Activated CD4-positive, alpha-beta memory T cell treated with anti-CD3 and anti-CD28 coated beads, Interleukin-2, amount 10 ng/mL, durations not matched to agents 7 days and 5 days (primary cell): ENCODE data around the gene ASB1. TPM values are rescaled to one million over a fixed set of nuclear protein-coding genes. Genes with fewer than 3 reads are reported as not detected.

Source experiments
- CTCF ChIA-PET: fragments of 350-600 bp; sonication (Branson Sonifier 250); formaldehyde crosslinking; loops from one replicate; lab custom pipeline; 2021; ENCODE audit warnings: antibody characterized with exemption, inconsistent platforms; lab: Charles Lee
- POLR2A ChIA-PET: fragments of 350-600 bp; sonication (Branson Sonifier 250); formaldehyde crosslinking; loops from one replicate; lab custom pipeline; 2021; ENCODE audit warnings: antibody characterized with exemption; lab: Charles Lee
- DNase-seq: peaks from one replicate; pipeline ENCODE4 v3.0.0-alpha.2; 2020
- H3K27ac Mint-ChIP-seq: one replicate; pipeline ENCODE4 v1.8.0; 2021; ENCODE audit warnings: mild to moderate bottlenecking, mixed read lengths
- H3K27me3 Mint-ChIP-seq: one replicate; pipeline ENCODE4 v1.8.0; 2021; ENCODE audit warnings: mixed read lengths
- H3K36me3 Mint-ChIP-seq: one replicate; pipeline ENCODE4 v1.8.0; 2021; ENCODE audit warnings: low read depth, mixed read lengths
- H3K4me1 Mint-ChIP-seq: one replicate; pipeline ENCODE4 v1.8.0; 2021; ENCODE audit warnings: mixed read lengths
- H3K4me3 Mint-ChIP-seq: one replicate; pipeline ENCODE4 v1.8.0; 2021; ENCODE audit warnings: mild to moderate bottlenecking, mixed read lengths
- H3K9me3 Mint-ChIP-seq: one replicate; pipeline ENCODE4 v1.8.0; 2021; ENCODE audit warnings: mixed read lengths
- total RNA-seq, 2 experiments: library from RNA; stranded (reverse); gene quantifications; one replicate each; pipeline ENCODE4 v1.2.3, GENCODE V29; 2021

The ASB1 gene
- total RNA-seq, 2 experiments from 2014 or later = 27.9 to 31.3 TPM

DNA sequence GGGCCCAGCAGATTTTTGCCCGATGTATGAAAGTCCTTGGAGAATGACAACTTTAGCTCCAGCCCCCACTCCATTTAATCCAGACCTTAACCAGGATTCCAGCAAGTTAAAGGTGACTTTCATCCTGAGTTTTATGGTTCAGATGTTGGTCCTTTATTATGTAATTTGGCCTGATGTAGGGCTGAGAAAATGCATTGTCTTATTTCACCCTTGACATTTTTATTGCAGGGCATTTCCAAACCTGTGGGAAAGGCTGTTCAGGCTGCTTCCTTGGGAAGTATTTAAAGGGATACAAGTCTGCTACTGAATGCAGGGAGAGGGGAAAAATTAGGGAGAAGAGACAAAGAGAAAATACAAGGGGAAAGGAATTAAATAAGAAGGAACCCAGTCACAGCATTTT is 48.8 kb downstream of the ASB1 start:
- Mint-ChIP-seq H3K27me3 (peaks cover 14% of the 10 kb centered on the region), H3K4me3 (no peak overlapping the region), H3K9me3 (peaks cover 27% of the 10 kb centered on the region), H3K4me1 (peaks cover 2% of the 10 kb centered on the region), H3K36me3 (peaks cover 13% of the 10 kb centered on the region), H3K27ac (no peak overlapping the region)
- ChIA-PET POLR2A (no interaction called here), CTCF (no interaction called here)
- no peak for DNase-seq

DNA sequence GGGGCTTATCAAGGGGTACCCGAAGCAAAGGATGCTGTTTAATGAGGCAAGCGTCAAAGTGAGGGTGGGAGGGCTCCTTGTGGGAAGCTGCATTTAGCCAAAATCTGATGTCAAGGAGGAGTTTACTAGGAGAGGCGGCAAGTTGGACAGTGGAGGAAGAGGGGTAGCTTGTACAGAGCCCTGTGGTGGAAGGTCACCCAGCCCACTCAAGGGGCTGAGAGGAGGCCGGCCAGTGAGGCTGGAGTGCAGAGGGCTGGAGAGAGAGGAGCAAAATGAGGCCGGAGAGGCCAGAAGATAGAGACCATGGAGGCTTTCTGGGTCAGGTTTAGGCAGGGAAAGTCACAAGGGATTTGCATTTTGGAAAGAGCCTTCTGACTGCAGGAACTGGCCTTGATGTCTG is 49.5 kb downstream of the ASB1 start:
- Mint-ChIP-seq H3K27me3 (peaks cover 14% of the 10 kb centered on the region), H3K4me1 (peaks cover 2% of the 10 kb centered on the region), H3K9me3 (peaks cover 28% of the 10 kb centered on the region), H3K4me3 (no peak overlapping the region), H3K27ac (no peak overlapping the region), H3K36me3 (peaks cover 13% of the 10 kb centered on the region)
- ChIA-PET POLR2A (no interaction called here), CTCF (interaction anchor here (0.6 kb wide), 1 partner anchor 139 kb away, joined by 4 read pairs; no protein-coding TSS in a partner anchor)
- DNase-seq = no peak

DNA sequence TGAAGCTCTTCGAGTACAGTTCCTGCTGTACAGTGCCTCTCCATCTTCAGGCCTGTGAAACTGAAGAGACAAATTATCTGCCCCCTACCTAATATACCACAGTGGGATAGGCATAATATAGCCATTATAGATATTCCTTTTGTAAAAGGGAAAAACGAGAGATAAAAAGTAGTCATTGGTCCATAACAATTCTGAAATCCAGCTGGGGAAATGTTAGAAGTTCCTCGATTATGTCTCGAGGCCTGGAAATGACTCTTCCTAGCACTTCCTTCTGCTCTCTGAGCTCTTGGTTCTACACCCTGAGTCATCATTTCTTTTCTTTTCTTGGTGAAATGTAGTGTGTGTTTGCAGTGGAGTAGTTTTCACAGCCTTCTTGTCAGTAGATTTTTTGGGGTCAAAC is 51.5 kb downstream of the ASB1 start:
- peaks cover 17% of the 10 kb centered on the region for H3K9me3 Mint-ChIP-seq
- ChIA-PET POLR2A (no interaction called here), CTCF (no interaction called here)
- peaks cover 8% of the 10 kb centered on the region for H3K27me3 Mint-ChIP-seq
- no peaks in the 10 kb centered on the region for H3K4me1 Mint-ChIP-seq
- DNase-seq = no peak
- H3K4me3 Mint-ChIP-seq = no peak overlapping the region
- H3K36me3 Mint-ChIP-seq = peaks cover 4% of the 10 kb centered on the region
- H3K27ac Mint-ChIP-seq = no peak overlapping the region

DNA sequence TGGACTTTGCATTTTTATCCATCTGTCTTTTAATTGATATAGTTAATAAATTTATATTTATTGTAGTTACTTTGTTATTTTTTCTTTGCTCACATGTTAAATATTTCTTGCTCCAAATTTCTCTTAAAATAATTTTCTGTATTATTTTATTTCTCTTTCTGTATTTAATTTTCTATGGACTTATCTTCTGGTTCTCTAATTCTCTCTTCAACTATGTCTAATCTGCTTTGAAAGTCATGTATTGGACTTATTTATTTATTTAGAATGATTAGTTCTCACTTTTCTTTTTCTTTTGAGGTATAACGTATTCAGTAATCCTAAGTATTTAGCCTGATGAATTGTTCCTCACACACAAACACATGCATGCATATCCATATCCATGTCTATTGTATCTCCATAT is 53.1 kb downstream of the ASB1 start:
- ChIA-PET POLR2A (no interaction called here), CTCF (no interaction called here)
- Mint-ChIP-seq H3K9me3 (peaks cover 9% of the 10 kb centered on the region), H3K27me3 (peaks cover 2% of the 10 kb centered on the region), H3K4me1 (no peaks in the 10 kb centered on the region), H3K4me3 (no peak overlapping the region), H3K27ac (no peak overlapping the region), H3K36me3 (no peaks in the 10 kb centered on the region)
- DNase-seq = no peak

DNA sequence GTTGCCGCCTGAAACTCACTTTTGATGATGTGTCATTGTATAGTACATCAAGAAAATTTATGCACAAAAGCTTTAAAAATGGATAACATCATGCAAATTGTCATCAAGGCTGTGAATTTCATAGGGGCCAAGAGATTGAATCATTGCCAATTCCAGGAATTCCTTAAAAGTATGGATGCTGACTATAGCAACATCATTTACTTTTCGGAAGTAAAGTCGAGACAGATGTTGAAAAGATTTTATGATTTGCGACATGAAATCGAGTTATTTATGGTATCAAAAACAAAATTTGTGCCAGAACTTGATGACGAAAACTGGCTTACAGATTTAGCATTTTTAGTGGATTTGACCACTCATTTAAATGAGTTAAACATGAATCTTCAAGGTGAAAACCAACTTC is 56.3 kb downstream of the ASB1 start:
- no peaks in the 10 kb centered on the region for H3K36me3 Mint-ChIP-seq
- peaks cover 2% of the 10 kb centered on the region for H3K27me3 Mint-ChIP-seq
- CTCF ChIA-PET = no interaction called here
- no peak for DNase-seq
- POLR2A ChIA-PET = no interaction called here
- no peak overlapping the region for H3K4me3 Mint-ChIP-seq
- H3K9me3 Mint-ChIP-seq = peaks cover 5% of the 10 kb centered on the region
- H3K4me1 Mint-ChIP-seq = no peaks in the 10 kb centered on the region
- no peak overlapping the region for H3K27ac Mint-ChIP-seq

DNA sequence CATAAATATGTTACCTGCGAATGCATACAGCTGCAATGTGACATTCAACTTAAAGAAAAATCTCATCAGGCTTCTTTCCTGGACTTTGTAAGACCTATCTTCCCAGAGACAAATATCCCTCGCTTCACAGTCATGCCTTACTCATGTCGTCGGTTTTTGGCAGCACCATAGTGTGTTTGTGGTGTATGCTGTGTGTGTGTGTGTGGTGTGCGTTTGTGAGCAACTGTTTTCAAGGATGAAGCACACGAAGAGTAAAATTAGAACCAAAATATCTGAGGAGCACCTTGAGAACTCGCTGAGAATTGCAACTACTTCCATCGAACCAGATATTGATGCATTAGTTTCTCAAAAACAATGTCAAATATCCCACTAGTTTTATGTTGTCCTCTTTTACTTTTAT is 56.9 kb downstream of the ASB1 start:
- H3K27ac Mint-ChIP-seq = no peak overlapping the region
- ChIA-PET CTCF (no interaction called here), POLR2A (no interaction called here)
- H3K27me3 Mint-ChIP-seq = peaks cover 2% of the 10 kb centered on the region
- H3K36me3 Mint-ChIP-seq = no peaks in the 10 kb centered on the region
- peaks cover 5% of the 10 kb centered on the region for H3K9me3 Mint-ChIP-seq
- no peak for DNase-seq
- no peak overlapping the region for H3K4me3 Mint-ChIP-seq
- no peaks in the 10 kb centered on the region for H3K4me1 Mint-ChIP-seq

DNA sequence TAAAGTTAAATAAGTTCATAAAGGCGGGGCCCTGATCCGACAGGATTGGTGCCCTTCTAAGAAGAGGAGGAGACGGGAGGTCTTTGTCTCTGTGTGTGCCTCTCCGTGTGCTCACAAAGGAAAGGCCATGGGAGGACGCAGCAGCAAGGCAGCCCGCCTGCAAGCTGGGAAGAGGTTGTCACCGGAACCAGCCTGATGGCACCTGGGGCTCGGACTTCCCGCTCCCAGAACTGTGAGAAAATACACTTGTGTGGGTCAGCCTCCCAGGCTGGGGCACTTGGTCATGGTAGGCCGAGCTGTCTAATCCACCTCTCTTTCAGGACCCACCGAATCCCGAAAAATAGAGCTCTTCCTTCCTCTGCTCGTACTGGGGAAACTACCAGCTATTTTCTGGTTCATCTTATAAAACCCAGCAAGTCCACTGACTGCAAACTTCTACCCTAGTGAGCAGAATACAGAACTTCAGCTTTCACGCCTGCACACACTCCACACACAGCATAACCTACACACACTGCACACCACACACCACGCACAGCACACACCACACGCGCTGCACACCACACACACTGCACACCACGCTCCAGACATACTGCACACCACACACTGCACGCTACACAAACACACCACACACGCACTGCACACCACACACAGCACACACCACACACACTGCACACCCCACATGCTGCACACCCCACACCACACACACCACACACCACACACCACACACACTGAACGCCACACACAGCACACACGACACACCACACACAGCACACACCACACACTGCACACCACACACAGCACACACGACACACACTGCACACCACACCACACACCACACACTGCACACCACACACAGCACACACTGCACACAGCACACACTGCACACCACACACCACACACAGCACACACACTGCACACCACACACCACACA is 58.1 kb downstream of the ASB1 start:
- ChIA-PET CTCF (no interaction called here), POLR2A (no interaction called here)
- Mint-ChIP-seq H3K4me1 (no peaks in the 10 kb centered on the region), H3K36me3 (no peaks in the 10 kb centered on the region), H3K9me3 (peaks cover 5% of the 10 kb centered on the region), H3K27me3 (peaks cover 2% of the 10 kb centered on the region), H3K4me3 (no peak overlapping the region), H3K27ac (no peak overlapping the region)
- DNase-seq = no peak

DNA sequence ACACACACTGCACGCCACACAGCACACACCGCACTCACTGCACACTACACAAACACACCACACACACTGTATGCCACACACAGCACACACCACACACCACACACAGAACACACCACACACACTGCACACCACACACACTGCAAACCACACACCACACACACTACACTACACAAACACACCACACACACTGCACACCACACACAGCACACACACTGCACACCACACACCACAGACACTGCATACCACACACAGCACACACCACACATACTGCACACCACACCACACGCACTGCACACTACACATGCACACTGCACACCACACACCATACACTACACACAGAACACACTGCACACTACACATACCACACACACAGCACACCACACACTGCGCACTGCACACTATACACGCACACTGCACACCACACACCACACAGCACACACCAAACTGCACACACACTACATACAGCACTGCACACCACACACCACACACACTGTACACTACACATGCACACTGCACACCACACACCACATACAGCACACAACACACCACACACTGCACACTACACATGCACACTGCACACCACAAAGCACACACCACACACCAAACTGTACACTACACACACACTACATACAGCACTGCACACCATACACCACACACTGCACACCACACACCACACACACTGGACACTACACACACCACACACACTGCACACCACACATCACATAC is 59.6 kb downstream of the ASB1 start:
- no peaks in the 10 kb centered on the region for H3K9me3 Mint-ChIP-seq
- no peaks in the 10 kb centered on the region for H3K27me3 Mint-ChIP-seq
- no peaks in the 10 kb centered on the region for H3K4me1 Mint-ChIP-seq
- DNase-seq = no peak
- no peak overlapping the region for H3K27ac Mint-ChIP-seq
- POLR2A ChIA-PET = no interaction called here
- no peaks in the 10 kb centered on the region for H3K36me3 Mint-ChIP-seq
- H3K4me3 Mint-ChIP-seq = no peak overlapping the region
- CTCF ChIA-PET = no interaction called here

DNA sequence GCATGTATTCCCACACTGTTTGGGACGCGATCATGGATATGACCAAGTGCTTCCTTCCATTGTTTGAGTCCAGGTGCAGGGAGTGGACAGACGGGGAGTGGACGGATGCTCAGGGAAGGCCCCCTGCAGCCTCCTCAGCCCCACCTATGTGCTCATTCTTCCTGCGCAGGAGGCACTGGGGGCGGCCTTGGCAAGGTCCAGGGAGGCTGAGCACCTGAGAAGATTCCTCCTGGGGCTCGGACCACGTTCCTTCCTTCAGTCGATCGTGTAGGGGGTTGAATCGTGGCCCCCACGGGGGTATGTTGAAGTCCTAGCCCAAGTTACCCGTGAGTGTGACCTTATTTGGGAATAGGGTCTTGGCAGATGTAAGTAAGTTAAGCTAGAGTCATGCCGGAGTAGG is 60.4 kb downstream of the ASB1 start:
- H3K4me3 Mint-ChIP-seq = no peak overlapping the region
- no peaks in the 10 kb centered on the region for H3K36me3 Mint-ChIP-seq
- peaks cover 4% of the 10 kb centered on the region for H3K27me3 Mint-ChIP-seq
- ChIA-PET CTCF (no interaction called here), POLR2A (no interaction called here)
- no peak for DNase-seq
- H3K4me1 Mint-ChIP-seq = no peaks in the 10 kb centered on the region
- no peaks in the 10 kb centered on the region for H3K9me3 Mint-ChIP-seq
- H3K27ac Mint-ChIP-seq = no peak overlapping the region

DNA sequence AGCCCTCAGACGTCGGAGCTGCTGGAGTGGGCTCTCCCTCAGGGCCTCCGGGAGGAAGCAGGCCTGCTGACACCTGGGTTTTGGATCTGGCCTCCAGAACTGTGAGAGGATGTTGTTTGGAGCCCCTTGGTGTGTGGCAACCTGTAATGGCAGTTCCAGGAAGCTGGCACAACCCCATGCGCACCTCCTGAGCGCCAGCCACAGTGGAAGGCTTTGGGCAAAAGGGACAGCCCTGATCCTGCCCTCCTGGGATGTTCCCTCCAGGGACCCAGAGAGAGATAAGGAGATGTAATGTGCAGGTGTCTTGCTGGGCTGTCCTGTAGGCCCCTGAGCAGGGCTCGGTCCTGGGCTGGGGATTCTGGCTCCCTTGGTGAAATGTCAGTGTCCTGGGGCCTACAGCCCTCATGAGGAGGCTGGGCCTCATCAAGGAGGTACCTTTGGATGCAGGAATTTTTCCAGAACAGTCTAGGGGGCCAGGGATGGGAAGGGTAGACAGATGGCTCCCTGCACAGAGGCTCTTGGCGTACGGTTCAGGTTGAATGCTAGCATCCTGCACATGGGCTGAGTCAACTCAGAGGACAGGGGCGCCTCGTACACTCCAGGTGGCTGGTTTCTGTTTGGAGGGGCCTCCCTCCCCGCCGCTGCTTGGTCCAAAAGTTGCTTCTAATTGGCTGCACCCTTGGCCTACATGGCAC is 61.1 kb downstream of the ASB1 start:
- Mint-ChIP-seq H3K27ac (no peak overlapping the region), H3K4me1 (peaks cover 4% of the 10 kb centered on the region), H3K4me3 (no peak overlapping the region), H3K9me3 (no peaks in the 10 kb centered on the region), H3K27me3 (peaks cover 5% of the 10 kb centered on the region), H3K36me3 (no peaks in the 10 kb centered on the region)
- ChIA-PET POLR2A (no interaction called here), CTCF (no interaction called here)
- no peak for DNase-seq

DNA sequence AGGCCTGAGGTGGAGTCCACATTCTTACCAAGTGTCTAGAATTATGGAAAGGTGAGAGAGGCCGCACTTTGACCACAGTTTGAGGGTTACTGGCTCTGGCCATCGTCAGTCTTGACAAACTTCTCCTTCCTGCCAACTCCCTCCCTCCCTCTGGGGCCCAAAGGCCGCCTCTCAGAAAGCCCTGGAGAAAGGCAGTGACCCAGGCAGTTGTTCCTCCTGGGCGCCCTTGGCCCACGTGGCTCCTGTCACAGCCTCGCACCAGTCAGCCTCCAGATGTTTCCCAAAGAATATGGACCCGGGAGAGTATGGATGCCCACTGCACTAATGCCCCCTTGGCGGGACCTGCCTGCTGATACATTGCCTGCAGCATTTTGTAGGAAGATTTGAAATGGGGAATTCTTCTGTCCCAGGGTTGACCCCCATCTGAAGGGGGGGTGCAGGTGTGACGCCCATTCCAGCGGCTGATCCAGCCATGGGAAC is 61.7 kb downstream of the ASB1 start:
- Mint-ChIP-seq H3K27me3 (peaks cover 5% of the 10 kb centered on the region), H3K27ac (no peak overlapping the region), H3K4me1 (peaks cover 10% of the 10 kb centered on the region), H3K36me3 (no peaks in the 10 kb centered on the region), H3K4me3 (no peak overlapping the region), H3K9me3 (no peaks in the 10 kb centered on the region)
- CTCF ChIA-PET = no interaction called here
- no peak for DNase-seq
- POLR2A ChIA-PET = no interaction called here

DNA sequence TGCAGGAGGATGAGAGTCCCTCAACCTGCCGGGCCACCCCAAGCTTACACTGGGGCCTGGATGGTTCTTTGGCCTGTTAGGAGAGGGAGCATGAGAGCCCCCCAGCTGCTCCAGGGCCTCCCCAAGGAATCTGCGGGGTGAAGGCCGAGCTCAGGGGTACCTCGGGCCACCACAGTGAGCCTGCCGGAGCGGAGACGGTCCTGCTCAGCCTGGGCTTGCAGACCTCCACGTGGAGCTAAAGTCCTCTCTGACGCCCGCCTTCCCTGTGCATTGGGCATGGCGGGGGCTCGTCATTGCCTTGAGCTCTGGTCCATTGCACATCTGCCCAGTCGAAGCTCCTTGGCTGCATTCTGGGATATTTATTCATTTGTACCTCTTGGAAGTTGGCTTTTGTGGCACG is 62.7 kb downstream of the ASB1 start:
- POLR2A ChIA-PET = no interaction called here
- Mint-ChIP-seq H3K36me3 (no peaks in the 10 kb centered on the region), H3K9me3 (no peaks in the 10 kb centered on the region), H3K27ac (no peak overlapping the region), H3K27me3 (peaks cover 5% of the 10 kb centered on the region), H3K4me3 (no peak overlapping the region), H3K4me1 (peaks cover 21% of the 10 kb centered on the region)
- CTCF ChIA-PET = interaction anchor here (0.7 kb wide), 1 partner anchor 16 kb away, joined by 3 read pairs; no protein-coding TSS in a partner anchor
- DNase-seq = no peak

DNA sequence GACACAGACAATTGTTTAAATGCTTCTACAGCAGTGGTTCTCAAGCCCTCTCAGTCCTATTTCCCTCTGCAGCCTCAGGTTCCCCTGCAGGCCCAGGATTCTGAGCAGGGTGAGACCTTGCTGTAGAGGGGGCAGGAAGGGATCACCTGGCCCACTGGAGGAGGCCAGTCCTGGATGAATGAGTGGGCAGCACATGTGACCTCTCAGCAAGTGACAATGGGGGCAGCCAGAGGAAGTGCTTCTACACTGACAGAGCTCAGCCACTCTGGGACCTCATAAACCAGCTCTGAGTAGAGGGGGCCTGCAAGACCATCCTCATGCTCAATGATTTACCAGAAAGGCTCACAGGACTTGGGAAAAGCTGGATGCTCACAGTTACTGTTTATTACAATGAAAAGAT is 63.2 kb downstream of the ASB1 start:
- CTCF ChIA-PET = interaction anchor here (0.7 kb wide), 1 partner anchor 17 kb away, joined by 3 read pairs; no protein-coding TSS in a partner anchor

More for the DNA sequence above, 63.2 kb downstream of the ASB1 start:
- H3K4me1 Mint-ChIP-seq = peaks cover 25% of the 10 kb centered on the region
- H3K4me3 Mint-ChIP-seq = no peak overlapping the region
- H3K27me3 Mint-ChIP-seq = peaks cover 5% of the 10 kb centered on the region
- H3K9me3 Mint-ChIP-seq = no peaks in the 10 kb centered on the region
- no peak overlapping the region for H3K27ac Mint-ChIP-seq
- DNase-seq = no peak
- POLR2A ChIA-PET = no interaction called here
- H3K36me3 Mint-ChIP-seq = no peaks in the 10 kb centered on the region
